ENCODE results near the gene NR4A2.

Gene NR4A2

GRCh38 chr2:156333951-156334495 is 1.5 kb upstream of the NR4A2 start:
- ChIA-PET CTCF (interaction anchor here (0.6 to 3.0 kb wide), 5 partner anchors 17 to 995 kb away, joined by 3 to 28 read pairs (median 5); no protein-coding TSS in a partner anchor), POLR2A (interaction anchor here (0.6 to 3.6 kb wide), 7 partner anchors 9 to 339 kb away, joined by 3 to 19 read pairs (median 5); no protein-coding TSS in a partner anchor)
- Histone ChIP-seq H3K4me1 (ENCODE audit: control insufficient read depth, insufficient read depth, low read length) (0 out of 2 replicates have a peak, but pooled peaks cover 2% of the 10 kb centered on the region), H3K27ac (ENCODE audit: extremely low read depth, low read depth, low read length) (peak overlapping the region; percentile 96), H3K4me3 (ENCODE audit: low read depth, low read length) (peak overlapping the region; percentile 72), H3K9me3 (ENCODE audit: control insufficient read depth, insufficient read depth, low read depth, low read length) (no peaks in the 10 kb centered on the region), H3K36me3 (ENCODE audit: control insufficient read depth in 2 of 2, insufficient read depth in 1 of 2, low read length in 2 of 2) (peaks cover 0 to 10% of the 10 kb centered on the region in 2 experiments; a peak in 1 of 3 replicates)
- no peak for TF ChIP-seq KLF17 (tag by site-specific recombination; IDR thresholded peaks at IDR 0.05)
- peak; percentile 59; the same call in 1 of the 2 replicates for TF ChIP-seq GLIS1 (tag by site-specific recombination; IDR thresholded peaks at IDR 0.05)
- TF ChIP-seq SP7 (tag by site-specific recombination; IDR thresholded peaks at IDR 0.05) = no peak
- 0 out of 2 replicates have a peak, but pooled peaks have one; percentile 8 for TF ChIP-seq KLF10 (tag by site-specific recombination; IDR thresholded peaks at IDR 0.05)
- no peak for TF ChIP-seq ZNF2 (tag by site-specific recombination; IDR thresholded peaks at IDR 0.05)
- TF ChIP-seq ZNF623 (tag by site-specific recombination; IDR thresholded peaks at IDR 0.05) = no peak
- no peak for TF ChIP-seq ZNF221 (tag by site-specific recombination; IDR thresholded peaks at IDR 0.05; ENCODE audit: borderline replicate concordance)
- no peak for TF ChIP-seq ZNF529 (tag by site-specific recombination; IDR thresholded peaks at IDR 0.05; ENCODE audit: insufficient replicate concordance)
- 0 out of 2 replicates have a peak, but pooled peaks have one; percentile 5 for TF ChIP-seq FEZF1 (tag by site-specific recombination; IDR thresholded peaks at IDR 0.05)
- TF ChIP-seq ZNF335 (tag by site-specific recombination; conservative IDR thresholded peaks at IDR 0.05) = peak; percentile 68
- TF ChIP-seq INSM2 (tag by site-specific recombination; IDR thresholded peaks at IDR 0.05) = no peak
- no peak for TF ChIP-seq ZNF280D (tag by site-specific recombination; IDR thresholded peaks at IDR 0.05)
- peak; percentile 11; the same call in 1 of the 2 replicates for TF ChIP-seq PATZ1 (tag by site-specific recombination; IDR thresholded peaks at IDR 0.05)
- TF ChIP-seq KLF1 (tag by site-specific recombination; IDR thresholded peaks at IDR 0.05) = peak; percentile 7; the same call in 1 of the 2 replicates
- no peak for TF ChIP-seq ZNF610 (tag by site-specific recombination; IDR thresholded peaks at IDR 0.05; ENCODE audit: borderline replicate concordance)
- TF ChIP-seq ZNF449 (tag by site-specific recombination; IDR thresholded peaks at IDR 0.05) = no peak
- peak; percentile 48 for TF ChIP-seq SP3 (tag by site-specific recombination; IDR thresholded peaks at IDR 0.05)
- no peak for TF ChIP-seq ZNF692 (tag by site-specific recombination; IDR thresholded peaks at IDR 0.05)
- peak; percentile 82 for TF ChIP-seq ZNF341 (tag by site-specific recombination; IDR thresholded peaks at IDR 0.05; ENCODE audit: low read depth)
- TF ChIP-seq ZBTB7A (tag by site-specific recombination; IDR thresholded peaks at IDR 0.05; ENCODE audit: low read depth) = no peak
- no peak for TF ChIP-seq ZNF654 (tag by site-specific recombination; IDR thresholded peaks at IDR 0.05; ENCODE audit: low read depth)
- peak; percentile 78; the same call in 1 of the 2 replicates for TF ChIP-seq IKZF3 (tag by site-specific recombination; IDR thresholded peaks at IDR 0.05)
- peak; percentile 68 for TF ChIP-seq SP2 (tag by site-specific recombination; IDR thresholded peaks at IDR 0.05)
- peak; percentile 89 for TF ChIP-seq GLIS2 (tag by site-specific recombination; IDR thresholded peaks at IDR 0.05)
- peak; percentile 72 for TF ChIP-seq ZIC2 (tag by site-specific recombination; IDR thresholded peaks at IDR 0.05)
- no peak for TF ChIP-seq ZNF677 (tag by site-specific recombination; IDR thresholded peaks at IDR 0.05)
- TF ChIP-seq ZBTB1 (tag by site-specific recombination; IDR thresholded peaks at IDR 0.05) = no peak
